Measurements from ENCODE around the gene THSD7B. TPM values are rescaled to one million over a fixed set of nuclear protein-coding genes. Genes with fewer than 3 reads are reported as not detected.

Gene THSD7B
- polyA plus RNA-seq, 2 of the 4 experiments (the other 2 are of a cell fraction), result not detected

DNA sequence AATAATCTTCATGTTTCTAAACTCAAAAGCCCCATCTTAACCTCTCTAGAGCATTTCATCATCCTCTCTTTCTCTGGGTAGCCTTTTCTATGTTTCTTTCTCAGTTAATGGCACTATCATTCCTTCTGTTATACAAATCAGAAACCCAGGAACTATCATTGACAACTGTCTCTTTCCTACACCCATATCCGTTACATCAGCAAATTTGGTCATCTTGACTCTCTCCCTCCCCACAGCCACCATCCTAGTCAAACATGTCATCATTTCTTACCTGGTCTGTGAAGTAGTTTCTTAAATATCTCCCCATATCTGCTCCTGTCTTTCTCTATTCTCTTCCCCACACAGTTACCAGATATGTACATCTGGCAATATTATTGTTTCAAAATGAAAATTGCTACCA is 62.8 kb downstream of the THSD7B start:
- no peak overlapping the region for H3K4me3 ChIP-seq
- no peak for ATAC-seq
- DNase-seq (ENCODE audit: low read depth in 1 of 2, low spot score in 1 of 2), result no peak
- H3K4me2 ChIP-seq, result no peak overlapping the region
- ChIA-PET CTCF (no interaction called here), POLR2A (no interaction called here)
- H3K9me3 ChIP-seq, result no peaks in the 10 kb centered on the region
- no peaks in the 10 kb centered on the region for H3K4me1 ChIP-seq
- peak; percentile 29 for TF ChIP-seq MAFK (IDR thresholded peaks at IDR 0.05; ENCODE audit: partially characterized antibody)
- no peak for TF ChIP-seq ZC3H11A (IDR thresholded peaks at IDR 0.05)
- FAIRE-seq, result no peak
- H3K27ac ChIP-seq, result no peak overlapping the region
- 0% methylated on average over 1 of the region's 1 CpG for WGBS (ENCODE audit: missing lambda C conversion rate)

DNA sequence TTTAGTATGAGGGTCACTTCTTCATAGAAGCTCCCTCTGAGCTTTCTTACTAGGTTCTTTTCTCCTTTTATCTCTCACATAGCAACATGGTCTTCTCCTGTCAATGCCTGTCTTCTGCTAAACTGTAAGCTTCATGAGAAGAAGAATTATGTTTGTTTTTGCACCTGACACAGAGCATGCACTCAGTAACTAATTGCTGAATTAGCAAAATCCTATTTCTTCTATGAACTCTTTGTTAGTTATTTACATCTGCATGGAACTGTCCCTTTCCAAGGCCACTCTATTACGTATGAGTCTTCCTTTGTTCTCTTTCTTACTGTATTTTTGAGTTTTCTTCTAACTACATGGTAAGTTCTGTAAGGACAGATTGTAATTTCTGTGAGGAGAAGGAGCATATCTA is 63.4 kb downstream of the THSD7B start:
- CTCF ChIA-PET, result no interaction called here
- DNase-seq (ENCODE audit: low read depth in 1 of 2, low spot score in 1 of 2) (no peak), ATAC-seq (no peak), FAIRE-seq (no peak)
- Histone ChIP-seq H3K4me3 (no peak overlapping the region), H3K27ac (no peak overlapping the region), H3K9me3 (no peaks in the 10 kb centered on the region), H3K4me2 (no peak overlapping the region), H3K4me1 (no peaks in the 10 kb centered on the region)
- TF ChIP-seq, protein P1, sequence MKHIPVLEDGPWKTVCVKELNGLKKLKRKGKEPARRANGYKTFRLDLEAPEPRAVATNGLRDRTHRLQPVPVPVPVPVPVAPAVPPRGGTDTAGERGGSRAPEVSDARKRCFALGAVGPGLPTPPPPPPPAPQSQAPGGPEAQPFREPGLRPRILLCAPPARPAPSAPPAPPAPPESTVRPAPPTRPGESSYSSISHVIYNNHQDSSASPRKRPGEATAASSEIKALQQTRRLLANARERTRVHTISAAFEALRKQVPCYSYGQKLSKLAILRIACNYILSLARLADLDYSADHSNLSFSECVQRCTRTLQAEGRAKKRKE (CRISPR knock-in tag; IDR thresholded peaks at IDR 0.05; ENCODE audit: low read depth), result no peak
- TF ChIP-seq HOXB13 (CRISPR knock-in tag; IDR thresholded peaks at IDR 0.05; ENCODE audit: low read depth) (no peak), ZC3H11A (IDR thresholded peaks at IDR 0.05) (no peak), MAFK (IDR thresholded peaks at IDR 0.05; ENCODE audit: partially characterized antibody) (peak; percentile 75)
- TF ChIP-seq, protein P2, sequence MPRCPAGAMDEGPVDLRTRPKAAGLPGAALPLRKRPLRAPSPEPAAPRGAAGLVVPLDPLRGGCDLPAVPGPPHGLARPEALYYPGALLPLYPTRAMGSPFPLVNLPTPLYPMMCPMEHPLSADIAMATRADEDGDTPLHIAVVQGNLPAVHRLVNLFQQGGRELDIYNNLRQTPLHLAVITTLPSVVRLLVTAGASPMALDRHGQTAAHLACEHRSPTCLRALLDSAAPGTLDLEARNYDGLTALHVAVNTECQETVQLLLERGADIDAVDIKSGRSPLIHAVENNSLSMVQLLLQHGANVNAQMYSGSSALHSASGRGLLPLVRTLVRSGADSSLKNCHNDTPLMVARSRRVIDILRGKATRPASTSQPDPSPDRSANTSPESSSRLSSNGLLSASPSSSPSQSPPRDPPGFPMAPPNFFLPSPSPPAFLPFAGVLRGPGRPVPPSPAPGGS (IDR thresholded peaks at IDR 0.05), result no peak
- POLR2A ChIA-PET, result no interaction called here
- 8% methylated on average over 1 of the region's 1 CpG for WGBS (ENCODE audit: missing lambda C conversion rate)

DNA sequence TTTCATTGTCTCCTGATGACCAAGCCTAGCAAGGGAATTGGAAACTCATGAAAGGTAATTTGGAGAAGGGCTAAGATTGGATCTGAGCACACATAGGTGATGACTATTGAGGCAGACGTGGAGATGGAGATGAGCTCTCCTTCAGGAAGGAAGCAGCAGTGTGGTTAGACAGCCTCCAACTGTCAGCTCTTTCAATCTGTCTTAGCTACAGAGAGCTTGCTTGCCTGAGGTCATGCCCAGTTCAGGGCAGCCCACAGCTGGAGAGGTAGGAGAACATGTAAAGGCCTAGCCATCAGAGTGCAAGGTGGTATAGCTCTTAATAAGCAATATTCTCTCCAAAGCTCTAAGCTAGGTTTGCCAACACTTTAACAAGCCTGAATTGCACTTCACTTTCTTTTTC is 79.2 kb downstream of the THSD7B start:
- TF ChIP-seq HDAC2 (IDR thresholded peaks at IDR 0.05) (no peak), ESRRA (IDR thresholded peaks at IDR 0.05; ENCODE audit: borderline replicate concordance, low read length) (no peak), SREBF2 (IDR thresholded peaks at IDR 0.05) (no peak), FOSL2 (IDR thresholded peaks at IDR 0.05) (no peak), FOSL2 (CRISPR knock-in tag; IDR thresholded peaks at IDR 0.05) (no peak), HOXA7 (CRISPR knock-in tag; IDR thresholded peaks at IDR 0.05) (no peak), NPAS2 (CRISPR knock-in tag; IDR thresholded peaks at IDR 0.05; ENCODE audit: borderline replicate concordance) (no peak), KDM1A (IDR thresholded peaks at IDR 0.05; ENCODE audit: low read depth) (no peak), RFX5 (IDR thresholded peaks at IDR 0.05) (no peak), ZC3H11A (IDR thresholded peaks at IDR 0.05) (no peak), GATA3 (IDR thresholded peaks at IDR 0.05; ENCODE audit: borderline replicate concordance) (no peak), EHF (CRISPR knock-in tag; IDR thresholded peaks at IDR 0.05) (no peak), MYC (IDR thresholded peaks at IDR 0.05; ENCODE audit: borderline replicate concordance, low read length) (no peak)
- TF ChIP-seq, protein P3, sequence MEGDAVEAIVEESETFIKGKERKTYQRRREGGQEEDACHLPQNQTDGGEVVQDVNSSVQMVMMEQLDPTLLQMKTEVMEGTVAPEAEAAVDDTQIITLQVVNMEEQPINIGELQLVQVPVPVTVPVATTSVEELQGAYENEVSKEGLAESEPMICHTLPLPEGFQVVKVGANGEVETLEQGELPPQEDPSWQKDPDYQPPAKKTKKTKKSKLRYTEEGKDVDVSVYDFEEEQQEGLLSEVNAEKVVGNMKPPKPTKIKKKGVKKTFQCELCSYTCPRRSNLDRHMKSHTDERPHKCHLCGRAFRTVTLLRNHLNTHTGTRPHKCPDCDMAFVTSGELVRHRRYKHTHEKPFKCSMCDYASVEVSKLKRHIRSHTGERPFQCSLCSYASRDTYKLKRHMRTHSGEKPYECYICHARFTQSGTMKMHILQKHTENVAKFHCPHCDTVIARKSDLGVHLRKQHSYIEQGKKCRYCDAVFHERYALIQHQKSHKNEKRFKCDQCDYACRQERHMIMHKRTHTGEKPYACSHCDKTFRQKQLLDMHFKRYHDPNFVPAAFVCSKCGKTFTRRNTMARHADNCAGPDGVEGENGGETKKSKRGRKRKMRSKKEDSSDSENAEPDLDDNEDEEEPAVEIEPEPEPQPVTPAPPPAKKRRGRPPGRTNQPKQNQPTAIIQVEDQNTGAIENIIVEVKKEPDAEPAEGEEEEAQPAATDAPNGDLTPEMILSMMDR (IDR thresholded peaks at IDR 0.05), result no peak
- no peak for FAIRE-seq
- POLR2A ChIA-PET, result no interaction called here
- H3K4me3 ChIP-seq, result no peak overlapping the region
- no peaks in the 10 kb centered on the region for H3K4me1 ChIP-seq
- H3K9me3 ChIP-seq, result no peaks in the 10 kb centered on the region
- no peak overlapping the region for H3K27ac ChIP-seq
- no peak for DNase-seq (ENCODE audit: low read depth in 1 of 2, low spot score in 1 of 2)
- CTCF ChIA-PET, result interaction anchor here (0.6 kb wide), 1 partner anchor 136 kb away, joined by 3 read pairs; no protein-coding TSS in a partner anchor
- no peak for ATAC-seq
- 0% methylated on average over 1 of the region's 1 CpG for WGBS (ENCODE audit: missing lambda C conversion rate)
- no peak overlapping the region for H3K4me2 ChIP-seq

DNA sequence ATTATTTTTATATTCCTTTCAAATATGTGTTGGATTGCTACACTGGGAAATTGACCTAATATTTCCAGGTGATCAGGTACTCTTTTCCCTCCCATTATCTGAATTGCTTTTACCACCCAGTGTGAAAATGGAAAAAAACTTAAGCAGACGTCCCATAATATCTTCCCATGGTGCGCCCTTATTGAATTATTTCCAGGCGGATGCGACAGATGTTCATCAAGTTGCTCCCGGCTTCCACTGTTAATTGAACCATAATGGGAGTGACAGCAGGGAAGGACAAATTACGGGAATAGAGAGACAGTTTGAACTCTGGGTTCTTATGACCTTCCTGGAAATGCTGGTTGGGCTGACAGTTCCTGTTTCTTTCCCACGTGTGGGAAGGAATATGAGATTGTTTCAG is 93.3 kb downstream of the THSD7B start:
- no peak overlapping the region for H3K4me2 ChIP-seq
- no peak overlapping the region for H3K27ac ChIP-seq
- WGBS (ENCODE audit: missing lambda C conversion rate), result 23% methylated on average over 7 of the region's 7 CpGs
- no peaks in the 10 kb centered on the region for H3K4me1 ChIP-seq
- ChIA-PET CTCF (no interaction called here), POLR2A (no interaction called here)
- TF ChIP-seq ESRRA (IDR thresholded peaks at IDR 0.05; ENCODE audit: borderline replicate concordance, low read length), result no peak
- no peak for TF ChIP-seq ZFP36 (IDR thresholded peaks at IDR 0.05; ENCODE audit: borderline replicate concordance, partially characterized antibody)
- no peak for TF ChIP-seq MYC (IDR thresholded peaks at IDR 0.05; ENCODE audit: borderline replicate concordance, low read length)
- TF ChIP-seq MAFK (IDR thresholded peaks at IDR 0.05; ENCODE audit: partially characterized antibody), result no peak
- no peak for TF ChIP-seq ZSCAN20 (CRISPR knock-in tag; IDR thresholded peaks at IDR 0.05)
- TF ChIP-seq, protein P4, sequence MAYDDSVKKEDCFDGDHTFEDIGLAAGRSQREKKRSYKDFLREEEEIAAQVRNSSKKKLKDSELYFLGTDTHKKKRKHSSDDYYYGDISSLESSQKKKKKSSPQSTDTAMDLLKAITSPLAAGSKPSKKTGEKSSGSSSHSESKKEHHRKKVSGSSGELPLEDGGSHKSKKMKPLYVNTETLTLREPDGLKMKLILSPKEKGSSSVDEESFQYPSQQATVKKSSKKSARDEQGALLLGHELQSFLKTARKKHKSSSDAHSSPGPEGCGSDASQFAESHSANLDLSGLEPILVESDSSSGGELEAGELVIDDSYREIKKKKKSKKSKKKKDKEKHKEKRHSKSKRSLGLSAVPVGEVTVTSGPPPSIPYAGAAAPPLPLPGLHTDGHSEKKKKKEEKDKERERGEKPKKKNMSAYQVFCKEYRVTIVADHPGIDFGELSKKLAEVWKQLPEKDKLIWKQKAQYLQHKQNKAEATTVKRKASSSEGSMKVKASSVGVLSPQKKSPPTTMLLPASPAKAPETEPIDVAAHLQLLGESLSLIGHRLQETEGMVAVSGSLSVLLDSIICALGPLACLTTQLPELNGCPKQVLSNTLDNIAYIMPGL (CRISPR knock-in tag; IDR thresholded peaks at IDR 0.05; ENCODE audit: borderline replicate concordance), result no peak
- TF ChIP-seq, protein P5, sequence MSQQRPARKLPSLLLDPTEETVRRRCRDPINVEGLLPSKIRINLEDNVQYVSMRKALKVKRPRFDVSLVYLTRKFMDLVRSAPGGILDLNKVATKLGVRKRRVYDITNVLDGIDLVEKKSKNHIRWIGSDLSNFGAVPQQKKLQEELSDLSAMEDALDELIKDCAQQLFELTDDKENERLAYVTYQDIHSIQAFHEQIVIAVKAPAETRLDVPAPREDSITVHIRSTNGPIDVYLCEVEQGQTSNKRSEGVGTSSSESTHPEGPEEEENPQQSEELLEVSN (IDR thresholded peaks at IDR 0.05; ENCODE audit: borderline replicate concordance, low read depth), result no peak
- no peak for TF ChIP-seq RNF2 (IDR thresholded peaks at IDR 0.05; ENCODE audit: borderline replicate concordance, low read depth)
- no peak for TF ChIP-seq HOXA7 (CRISPR knock-in tag; IDR thresholded peaks at IDR 0.05)
- DNase-seq (ENCODE audit: low read depth in 1 of 2, low spot score in 1 of 2) (no peak), FAIRE-seq (no peak), ATAC-seq (no peak)
- no peaks in the 10 kb centered on the region for H3K9me3 ChIP-seq
- H3K4me3 ChIP-seq, result no peak overlapping the region
